HL-60 (cell line): ENCODE data around the gene HAO2.

Experiments
- GABPA ChIP-seq: IDR thresholded peaks from 2 replicates; pipeline ENCODE4 v1.6.1; 2012; ENCODE audit warnings: low read depth
- TF ChIP-seq, protein P1 (sequence below): IDR thresholded peaks from one replicate; pipeline ENCODE4 v1.5.1; 2011; ENCODE audit warnings: low read length, control low read depth, inconsistent platforms; ENCODE audit not compliant: insufficient read depth
- TF ChIP-seq, protein P2 (sequence below): IDR thresholded peaks from 2 replicates; pipeline ENCODE4 v1.6.1; 2012; ENCODE audit warnings: low read depth; ENCODE audit not compliant: insufficient replicate concordance

DNA sequence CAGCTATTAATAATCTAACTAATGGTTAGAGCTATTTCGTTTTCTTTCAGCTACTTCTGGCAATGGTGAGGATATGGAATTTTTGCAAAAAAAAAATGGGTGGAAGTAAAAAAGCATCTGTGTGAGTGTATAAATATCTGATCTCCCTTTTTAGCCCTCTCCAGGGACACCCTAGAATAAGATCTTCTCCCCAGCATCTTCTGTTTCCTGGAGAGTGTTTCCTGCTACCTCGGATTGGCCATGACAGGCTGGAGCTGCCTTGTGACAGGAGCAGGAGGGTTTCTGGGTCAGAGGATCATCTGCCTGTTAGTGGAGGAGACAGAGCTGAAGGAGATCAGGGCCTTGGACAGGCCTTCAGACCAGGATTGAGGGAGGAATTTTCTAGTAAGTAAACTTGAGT, 70.2 kb downstream of the HAO2 start:
- TF ChIP-seq, protein P1, sequence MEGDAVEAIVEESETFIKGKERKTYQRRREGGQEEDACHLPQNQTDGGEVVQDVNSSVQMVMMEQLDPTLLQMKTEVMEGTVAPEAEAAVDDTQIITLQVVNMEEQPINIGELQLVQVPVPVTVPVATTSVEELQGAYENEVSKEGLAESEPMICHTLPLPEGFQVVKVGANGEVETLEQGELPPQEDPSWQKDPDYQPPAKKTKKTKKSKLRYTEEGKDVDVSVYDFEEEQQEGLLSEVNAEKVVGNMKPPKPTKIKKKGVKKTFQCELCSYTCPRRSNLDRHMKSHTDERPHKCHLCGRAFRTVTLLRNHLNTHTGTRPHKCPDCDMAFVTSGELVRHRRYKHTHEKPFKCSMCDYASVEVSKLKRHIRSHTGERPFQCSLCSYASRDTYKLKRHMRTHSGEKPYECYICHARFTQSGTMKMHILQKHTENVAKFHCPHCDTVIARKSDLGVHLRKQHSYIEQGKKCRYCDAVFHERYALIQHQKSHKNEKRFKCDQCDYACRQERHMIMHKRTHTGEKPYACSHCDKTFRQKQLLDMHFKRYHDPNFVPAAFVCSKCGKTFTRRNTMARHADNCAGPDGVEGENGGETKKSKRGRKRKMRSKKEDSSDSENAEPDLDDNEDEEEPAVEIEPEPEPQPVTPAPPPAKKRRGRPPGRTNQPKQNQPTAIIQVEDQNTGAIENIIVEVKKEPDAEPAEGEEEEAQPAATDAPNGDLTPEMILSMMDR, result no peak
- TF ChIP-seq, protein P2, sequence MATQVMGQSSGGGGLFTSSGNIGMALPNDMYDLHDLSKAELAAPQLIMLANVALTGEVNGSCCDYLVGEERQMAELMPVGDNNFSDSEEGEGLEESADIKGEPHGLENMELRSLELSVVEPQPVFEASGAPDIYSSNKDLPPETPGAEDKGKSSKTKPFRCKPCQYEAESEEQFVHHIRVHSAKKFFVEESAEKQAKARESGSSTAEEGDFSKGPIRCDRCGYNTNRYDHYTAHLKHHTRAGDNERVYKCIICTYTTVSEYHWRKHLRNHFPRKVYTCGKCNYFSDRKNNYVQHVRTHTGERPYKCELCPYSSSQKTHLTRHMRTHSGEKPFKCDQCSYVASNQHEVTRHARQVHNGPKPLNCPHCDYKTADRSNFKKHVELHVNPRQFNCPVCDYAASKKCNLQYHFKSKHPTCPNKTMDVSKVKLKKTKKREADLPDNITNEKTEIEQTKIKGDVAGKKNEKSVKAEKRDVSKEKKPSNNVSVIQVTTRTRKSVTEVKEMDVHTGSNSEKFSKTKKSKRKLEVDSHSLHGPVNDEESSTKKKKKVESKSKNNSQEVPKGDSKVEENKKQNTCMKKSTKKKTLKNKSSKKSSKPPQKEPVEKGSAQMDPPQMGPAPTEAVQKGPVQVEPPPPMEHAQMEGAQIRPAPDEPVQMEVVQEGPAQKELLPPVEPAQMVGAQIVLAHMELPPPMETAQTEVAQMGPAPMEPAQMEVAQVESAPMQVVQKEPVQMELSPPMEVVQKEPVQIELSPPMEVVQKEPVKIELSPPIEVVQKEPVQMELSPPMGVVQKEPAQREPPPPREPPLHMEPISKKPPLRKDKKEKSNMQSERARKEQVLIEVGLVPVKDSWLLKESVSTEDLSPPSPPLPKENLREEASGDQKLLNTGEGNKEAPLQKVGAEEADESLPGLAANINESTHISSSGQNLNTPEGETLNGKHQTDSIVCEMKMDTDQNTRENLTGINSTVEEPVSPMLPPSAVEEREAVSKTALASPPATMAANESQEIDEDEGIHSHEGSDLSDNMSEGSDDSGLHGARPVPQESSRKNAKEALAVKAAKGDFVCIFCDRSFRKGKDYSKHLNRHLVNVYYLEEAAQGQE, result no peak
- TF ChIP-seq GABPA, result no peak
